ENCODE measurements around the gene TELO2.
A peak's percentile ranks its signal among the peaks of the same experiment; 100 is the strongest.
"Not testable (repeated sequence)": the region's sequence is repeated elsewhere in the genome, so short reads cannot be mapped to it uniquely, and the experiment has no call there.

The TELO2 gene

GRCh38 chr16:1455190-1456171 lies 37.7 kb upstream of the TELO2 start:
- in situ Hi-C loops (cut with HindIII; ENCODE audit: low pct_ligation_motif_present, low pct_unique_long_range_greater_than_20kb, low sequenced_read_pairs): no loop called here
- no peak for DNase-seq

GRCh38 chr16:1456951-1457350 lies 36.2 kb upstream of the TELO2 start:
- in situ Hi-C loops (cut with HindIII; ENCODE audit: low pct_ligation_motif_present, low pct_unique_long_range_greater_than_20kb, low sequenced_read_pairs): no loop called here
- DNase-seq: no peak

- DNase-seq: no peak
- in situ Hi-C loops (cut with HindIII; ENCODE audit: low pct_ligation_motif_present, low pct_unique_long_range_greater_than_20kb, low sequenced_read_pairs): no loop called here
These were observed 35.5 kb upstream of the TELO2 start for GRCh38 chr16:1457489-1458245.

GRCh38 chr16:1458336-1458976 lies 34.7 kb upstream of the TELO2 start:
- in situ Hi-C loops (cut with HindIII; ENCODE audit: low pct_ligation_motif_present, low pct_unique_long_range_greater_than_20kb, low sequenced_read_pairs): no loop called here
- DNase-seq: no peak

- no peak for DNase-seq
- in situ Hi-C loops (cut with HindIII; ENCODE audit: low pct_ligation_motif_present, low pct_unique_long_range_greater_than_20kb, low sequenced_read_pairs): no loop called here
These were observed 34.2 kb upstream of the TELO2 start for GRCh38 chr16:1458977-1459341.

GRCh38 chr16:1459967-1460366 lies 33.2 kb upstream of the TELO2 start:
- no peak for DNase-seq
- in situ Hi-C loops (cut with HindIII; ENCODE audit: low pct_ligation_motif_present, low pct_unique_long_range_greater_than_20kb, low sequenced_read_pairs): no loop called here

- DNase-seq: no peak
- in situ Hi-C loops (cut with HindIII; ENCODE audit: low pct_ligation_motif_present, low pct_unique_long_range_greater_than_20kb, low sequenced_read_pairs): no loop called here
These were observed 32.5 kb upstream of the TELO2 start for GRCh38 chr16:1460602-1461138.

GRCh38 chr16:1461146-1461545 lies 32.0 kb upstream of the TELO2 start:
- no peak for DNase-seq
- in situ Hi-C loops (cut with HindIII; ENCODE audit: low pct_ligation_motif_present, low pct_unique_long_range_greater_than_20kb, low sequenced_read_pairs): no loop called here

- in situ Hi-C loops (cut with HindIII; ENCODE audit: low pct_ligation_motif_present, low pct_unique_long_range_greater_than_20kb, low sequenced_read_pairs): no loop called here
- DNase-seq: no peak
These were observed 28.8 kb upstream of the TELO2 start for GRCh38 chr16:1464196-1464893.

- in situ Hi-C loops (cut with HindIII; ENCODE audit: low pct_ligation_motif_present, low pct_unique_long_range_greater_than_20kb, low sequenced_read_pairs): no loop called here
- DNase-seq: no peak
These were observed 28.1 kb upstream of the TELO2 start for GRCh38 chr16:1464894-1465566.

- in situ Hi-C loops (cut with HindIII; ENCODE audit: low pct_ligation_motif_present, low pct_unique_long_range_greater_than_20kb, low sequenced_read_pairs): no loop called here
- DNase-seq: no peak
These were observed 27.6 kb upstream of the TELO2 start for GRCh38 chr16:1465567-1465915.

GRCh38 chr16:1466054-1466453 lies 27.1 kb upstream of the TELO2 start:
- DNase-seq: no peak
- in situ Hi-C loops (cut with HindIII; ENCODE audit: low pct_ligation_motif_present, low pct_unique_long_range_greater_than_20kb, low sequenced_read_pairs): no loop called here

- peak; percentile 26 for DNase-seq
- in situ Hi-C loops (cut with HindIII; ENCODE audit: low pct_ligation_motif_present, low pct_unique_long_range_greater_than_20kb, low sequenced_read_pairs): no loop called here
These were observed 26.1 kb upstream of the TELO2 start for GRCh38 chr16:1466968-1467521.

GRCh38 chr16:1468426-1468810 lies 24.7 kb upstream of the TELO2 start:
- DNase-seq: no peak
- in situ Hi-C loops (cut with HindIII; ENCODE audit: low pct_ligation_motif_present, low pct_unique_long_range_greater_than_20kb, low sequenced_read_pairs): no loop called here

- DNase-seq; in situ Hi-C loops (cut with HindIII; ENCODE audit: low pct_ligation_motif_present, low pct_unique_long_range_greater_than_20kb, low sequenced_read_pairs): not testable (repeated sequence)
These were observed 24.0 kb upstream of the TELO2 start for GRCh38 chr16:1469141-1469540.

- in situ Hi-C loops (cut with HindIII; ENCODE audit: low pct_ligation_motif_present, low pct_unique_long_range_greater_than_20kb, low sequenced_read_pairs): no loop called here
These were observed 23.4 kb upstream of the TELO2 start for GRCh38 chr16:1469693-1470201.

GRCh38 chr16:1470481-1471251 lies 22.5 kb upstream of the TELO2 start:
- in situ Hi-C loops (cut with HindIII; ENCODE audit: low pct_ligation_motif_present, low pct_unique_long_range_greater_than_20kb, low sequenced_read_pairs): no loop called here
- DNase-seq: no peak

More at GRCh38 chr16:1469693-1470201, 23.4 kb upstream of the TELO2 start:
- DNase-seq: no peak

All from ACHN (cell line).